NCI-H345 (cell line): Measurements from ENCODE around the gene DCP1B.

ENCODE experiments used
- DNase-seq: peaks from one replicate; lab custom pipeline; 2025; lab: John Stamatoyannopoulos, UW

DCP1B gene

DNA sequence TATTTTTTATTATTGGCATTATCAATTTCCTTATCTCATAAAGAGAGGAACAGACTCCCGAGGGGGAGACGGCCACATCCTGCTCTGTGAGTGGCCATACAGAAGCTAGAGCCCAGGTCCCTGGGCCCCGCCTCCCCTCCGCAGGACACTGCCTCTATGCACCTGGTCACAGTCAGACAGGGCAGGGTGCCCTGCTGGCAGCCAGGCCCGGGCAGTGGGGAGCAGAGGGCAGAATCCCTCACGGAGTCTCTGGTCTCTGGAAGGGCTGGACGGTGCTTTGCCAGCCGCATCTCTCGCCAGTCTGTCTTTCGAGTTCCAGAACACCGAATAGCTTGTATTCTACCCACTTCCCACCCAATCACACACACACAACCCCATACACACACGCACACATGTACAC, 69.4 kb downstream of the DCP1B start:
- no peak for DNase-seq

DNA sequence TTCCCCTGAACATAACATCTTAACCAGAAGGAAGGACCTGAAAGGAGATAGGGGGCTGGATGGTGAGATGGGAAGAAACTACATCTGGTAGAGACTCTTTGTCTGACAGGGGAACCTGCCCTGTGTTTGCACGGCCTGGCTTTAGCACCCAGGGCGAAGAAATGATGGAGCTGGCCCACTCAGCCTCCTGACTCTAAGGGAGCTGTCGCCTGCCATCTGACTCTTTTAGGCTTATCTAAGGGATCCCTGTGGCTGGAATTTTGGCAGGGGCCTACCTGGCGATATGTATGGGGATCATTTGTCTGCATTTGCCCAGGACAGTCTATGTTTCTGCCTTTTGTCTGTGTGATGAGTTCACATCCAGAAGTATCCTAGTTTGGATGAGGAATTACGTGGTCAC, 70.2 kb downstream of the DCP1B start:
- no peak for DNase-seq

DNA sequence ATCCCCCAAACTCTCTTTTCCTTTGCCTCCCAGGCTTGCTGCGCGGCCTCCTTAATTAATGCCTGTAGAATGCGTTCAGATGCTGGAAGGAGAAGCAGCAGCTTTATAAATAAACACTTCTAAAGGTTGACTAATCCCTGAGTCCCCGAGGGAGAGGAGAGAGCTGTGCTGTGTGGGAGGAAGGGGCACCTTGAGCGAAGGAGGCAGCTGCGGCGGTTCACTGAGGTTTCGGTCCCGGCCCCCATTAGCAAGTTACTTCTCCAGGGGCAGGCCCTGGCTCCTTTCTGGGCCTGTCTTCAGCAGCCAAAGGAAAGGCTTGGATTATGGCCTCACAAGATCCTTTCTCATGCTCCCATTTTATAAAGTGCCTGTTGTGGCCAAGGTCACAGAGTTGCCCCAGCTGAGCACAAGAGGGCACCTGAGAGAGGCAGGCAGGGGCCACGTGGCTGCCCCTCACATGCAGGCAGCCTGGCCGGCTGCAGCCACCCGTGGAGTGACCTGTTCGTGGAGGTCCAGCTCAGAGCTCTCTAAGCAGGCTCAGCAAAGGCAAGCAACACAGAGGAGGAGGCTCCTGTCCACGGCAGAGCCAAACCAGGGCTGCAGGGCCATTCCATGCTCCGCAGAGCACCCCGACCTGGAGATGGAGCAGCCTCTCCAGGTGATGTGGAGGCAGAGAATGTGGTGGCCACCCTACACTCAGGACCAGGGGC, 70.8 kb downstream of the DCP1B start:
- no peak for DNase-seq

DNA sequence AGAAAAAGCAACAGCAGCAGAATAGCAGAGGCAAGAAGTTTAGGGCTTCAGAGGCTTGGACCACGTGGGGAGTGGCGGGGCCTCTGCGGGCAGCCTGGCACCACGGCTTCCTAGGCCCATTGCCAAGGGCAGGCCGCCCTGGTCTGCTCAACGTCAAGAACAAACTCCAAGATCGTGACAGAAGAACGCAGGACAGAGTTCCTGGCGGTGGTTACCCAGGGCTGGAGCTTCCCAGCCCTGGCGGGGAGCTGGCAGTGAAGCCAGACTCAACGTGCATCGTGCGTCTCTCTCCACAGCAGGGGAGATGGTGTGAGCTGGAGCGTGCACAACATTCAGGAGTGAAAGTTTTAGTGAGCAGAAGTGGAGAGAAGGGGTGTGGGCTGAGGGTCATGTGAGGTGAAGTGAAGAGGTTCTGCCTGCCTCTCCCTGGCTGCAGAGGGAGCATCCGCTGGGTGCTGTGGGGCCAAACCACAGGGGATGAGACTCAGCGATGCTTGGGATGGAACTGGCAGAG, 71.9 kb downstream of the DCP1B start:
- DNase-seq, result no peak

DNA sequence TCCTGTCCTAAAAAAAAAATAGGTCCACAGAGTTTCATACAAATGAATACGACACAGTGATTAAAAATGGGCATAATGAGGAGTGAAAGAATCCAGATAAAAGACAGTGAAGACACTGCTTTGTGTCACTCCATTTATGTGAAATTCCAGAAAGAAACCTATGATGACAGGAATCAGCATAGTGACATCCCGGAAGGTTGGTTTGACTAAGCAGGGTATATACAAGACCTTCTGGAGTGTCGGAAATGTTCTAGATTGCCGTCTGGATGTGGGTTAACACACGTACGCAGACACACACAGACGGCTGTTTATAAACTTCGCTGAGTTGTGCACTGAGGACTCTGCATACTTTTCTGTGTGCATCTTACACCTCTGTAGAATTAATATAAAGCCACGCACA, 72.6 kb downstream of the DCP1B start:
- no peak for DNase-seq

DNA sequence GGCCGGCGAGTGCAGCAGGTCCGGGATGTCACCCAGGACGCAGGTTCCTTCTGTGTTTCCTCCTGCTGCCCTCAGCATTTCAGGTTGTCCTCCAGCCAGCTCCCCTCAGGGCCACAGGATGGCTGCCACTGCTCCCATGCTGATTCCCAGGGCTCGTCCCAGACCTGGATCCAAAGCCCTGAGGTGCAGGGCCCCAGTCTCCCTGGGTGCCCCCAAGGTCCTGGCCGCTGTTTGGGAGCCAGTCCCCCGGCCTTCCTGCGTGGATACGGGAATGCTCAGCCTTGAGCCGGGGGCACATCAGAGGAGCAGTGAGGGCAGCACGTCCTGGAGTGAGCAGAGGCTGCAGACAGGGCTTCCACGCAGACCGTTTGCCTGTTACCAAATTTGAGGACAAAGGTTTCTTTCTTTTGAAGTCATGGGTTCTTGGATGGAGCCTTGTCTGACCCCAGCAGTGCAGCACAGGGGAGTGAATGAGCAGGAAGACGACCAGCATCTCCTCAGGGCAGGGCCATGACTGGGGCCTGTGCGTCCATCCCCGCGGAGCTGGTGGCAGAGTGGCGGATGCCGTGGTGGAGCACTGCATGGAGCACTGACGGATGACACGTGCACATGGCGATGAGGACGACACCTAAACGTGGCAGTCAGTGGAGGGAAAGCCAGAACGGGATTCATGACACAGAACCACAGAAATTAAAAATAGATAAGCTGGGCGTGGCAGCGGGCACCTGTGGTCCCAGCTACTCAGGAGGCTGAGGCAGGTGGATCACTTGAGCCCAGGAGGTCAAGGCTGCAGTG, 73.3 kb downstream of the DCP1B start:
- no peak for DNase-seq

DNA sequence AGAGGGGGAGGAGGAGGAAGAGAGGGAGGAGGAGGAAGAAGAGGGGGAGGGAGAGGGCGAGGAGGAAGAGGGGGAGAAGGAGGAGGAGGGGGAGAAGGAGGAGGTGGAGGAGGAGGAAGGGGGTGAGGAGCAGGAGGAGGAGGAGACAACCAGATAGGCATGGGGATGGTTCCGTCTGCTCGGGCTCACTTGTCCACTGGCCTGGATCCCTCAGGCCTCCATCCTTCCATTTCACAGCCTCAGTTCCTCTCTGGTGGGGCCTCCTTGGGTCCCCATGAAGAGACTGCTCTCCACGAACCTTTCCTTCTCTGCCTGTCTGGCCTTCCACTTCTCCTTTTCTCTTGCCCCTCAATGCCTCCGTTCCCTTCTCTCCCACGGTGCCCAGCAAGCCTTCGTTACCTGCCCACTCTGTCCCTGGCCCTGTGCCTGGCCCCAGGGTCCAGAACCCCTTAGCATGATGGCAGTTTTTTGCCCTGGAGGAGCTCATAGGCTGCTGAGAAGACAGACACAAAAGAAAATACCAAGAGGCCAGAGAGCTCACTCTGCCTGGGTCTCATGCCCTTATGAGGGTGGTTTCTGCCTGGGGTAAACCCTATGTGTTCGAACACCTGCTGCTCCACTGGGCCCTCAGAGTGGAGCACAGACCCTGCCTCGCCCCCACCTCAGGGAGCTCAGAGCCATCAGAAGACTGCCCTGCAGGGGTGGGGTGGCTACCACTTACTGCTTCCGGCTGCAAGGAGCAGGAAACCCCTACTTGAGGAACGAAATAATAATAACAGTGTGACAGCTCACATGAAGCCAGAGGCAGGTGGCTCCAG, 74.1 kb downstream of the DCP1B start:
- DNase-seq, result no peak

DNA sequence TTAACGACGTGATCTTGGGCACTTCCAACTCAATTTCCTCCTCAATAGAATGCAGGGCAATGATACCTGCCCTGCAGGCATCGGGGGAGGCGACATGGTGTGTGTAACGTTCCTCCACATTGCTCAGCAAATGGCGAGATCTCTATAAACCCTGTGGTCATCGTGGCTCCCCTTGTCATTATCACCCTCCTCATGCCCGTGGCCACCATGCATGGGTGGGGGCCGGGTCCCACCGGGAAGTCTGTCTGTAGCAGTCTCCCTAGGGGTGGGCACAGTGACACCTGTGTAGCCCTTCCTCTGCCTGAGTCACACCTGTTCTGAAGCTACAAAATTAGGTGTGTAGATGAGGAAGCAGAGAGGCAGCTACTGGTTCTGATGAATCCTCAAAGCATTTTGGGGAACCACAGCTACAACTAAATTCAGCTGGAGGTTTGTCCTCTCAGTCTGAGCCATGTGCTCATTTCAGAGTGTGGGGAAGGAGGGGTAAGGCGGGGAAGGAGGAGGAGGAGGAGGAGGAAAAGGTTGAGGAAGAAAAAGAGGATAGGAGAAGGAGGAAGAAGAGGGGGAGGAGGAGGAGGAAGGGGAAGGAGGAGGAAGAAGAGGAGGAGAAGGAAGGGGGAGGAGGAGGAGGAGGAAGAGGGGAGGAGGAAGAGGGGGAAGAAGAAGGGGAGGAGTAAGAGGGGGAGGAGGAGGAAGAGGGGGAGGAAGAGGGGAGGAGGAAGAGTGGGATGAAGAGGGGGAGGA, 74.8 kb downstream of the DCP1B start:
- DNase-seq, result no peak

DNA sequence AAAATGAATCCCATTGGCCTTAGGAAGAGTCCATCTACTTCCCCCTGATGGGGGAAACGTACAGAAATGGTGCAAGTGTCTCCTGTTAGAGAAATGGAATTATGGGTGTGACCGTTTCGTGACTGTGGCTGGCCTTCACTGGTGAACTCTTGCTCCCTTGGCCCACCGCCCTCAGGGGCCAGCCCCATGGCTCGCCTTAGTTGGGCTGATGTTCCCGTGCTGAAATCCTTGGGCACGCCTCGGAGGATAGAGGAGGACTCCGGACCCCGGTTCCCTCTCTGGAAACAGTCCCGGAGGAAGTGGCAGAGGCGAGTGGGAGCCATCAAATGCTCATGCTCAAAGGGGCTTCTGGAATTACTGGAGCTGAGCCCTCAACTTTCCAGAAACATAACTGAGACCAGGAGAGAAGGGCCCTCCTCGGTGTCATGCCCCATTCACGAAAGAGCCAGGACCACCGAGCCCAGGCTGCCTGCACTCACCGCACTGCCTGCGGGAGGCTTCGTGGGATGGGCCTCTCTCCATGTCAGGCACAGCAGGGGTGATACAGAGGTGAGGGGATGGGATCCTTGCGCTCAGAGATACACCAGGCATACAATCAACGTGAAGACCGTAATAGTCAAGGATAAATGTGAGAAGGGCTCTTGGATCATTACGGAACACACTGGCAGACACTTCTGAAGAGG, 75.7 kb downstream of the DCP1B start:
- DNase-seq, result no peak

DNA sequence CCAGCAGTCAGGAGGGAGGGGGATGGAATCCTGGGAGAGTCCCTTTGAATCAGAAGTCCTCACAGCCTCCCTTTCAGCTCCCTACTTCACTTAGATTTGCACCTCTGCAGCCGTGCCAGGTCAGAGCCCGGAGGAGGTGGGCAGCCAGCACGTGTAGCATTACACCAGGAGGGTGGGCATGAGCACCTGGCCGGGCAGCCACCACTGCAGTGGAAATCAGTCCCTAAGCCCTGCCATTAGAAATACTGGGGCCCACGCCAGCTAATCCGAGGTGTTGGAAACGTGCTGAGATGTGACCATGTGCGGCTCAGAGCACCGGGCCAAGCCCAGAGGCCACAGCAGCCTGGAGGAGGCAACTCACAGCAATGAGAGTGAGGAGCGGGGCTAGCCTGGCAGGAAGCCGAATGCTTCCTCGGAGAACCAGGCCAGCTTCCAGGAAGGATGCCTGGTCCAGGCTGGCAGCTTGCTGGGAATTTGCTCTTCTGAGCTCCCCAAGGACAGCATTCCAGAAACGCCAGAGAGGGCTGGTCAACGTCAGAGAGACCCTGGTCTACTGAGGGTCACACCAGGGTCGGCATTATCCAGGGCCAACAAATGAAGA, 76.4 kb downstream of the DCP1B start:
- no peak for DNase-seq

DNA sequence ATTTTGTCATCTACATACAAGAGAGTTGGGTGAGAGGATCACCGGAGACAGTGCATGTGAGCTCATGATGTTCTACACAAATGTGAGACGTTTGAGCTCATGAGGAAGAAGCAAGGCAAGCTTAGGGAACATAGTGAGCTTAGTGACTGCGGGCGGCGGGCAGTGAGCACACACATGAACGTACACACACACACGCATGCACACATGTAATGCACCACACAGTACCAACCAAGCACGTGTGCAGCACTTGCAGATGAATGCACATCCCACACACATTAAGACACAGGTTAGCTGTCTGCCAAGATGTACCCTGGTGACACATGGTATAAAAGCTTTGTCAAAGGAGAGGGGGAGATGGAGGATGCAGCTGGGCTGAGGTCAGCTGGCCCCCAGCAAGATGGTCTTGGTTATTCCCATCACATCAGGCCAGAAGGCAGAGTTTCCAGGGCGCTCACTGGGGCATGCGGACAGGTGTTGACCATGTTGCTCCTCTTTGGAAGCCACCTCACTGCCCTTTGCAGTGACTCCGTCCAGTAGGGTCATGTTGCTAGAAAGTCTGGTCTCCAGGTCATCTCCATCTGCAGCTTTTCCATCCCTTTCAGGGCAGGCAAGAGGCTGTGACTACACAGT, 77.1 kb downstream of the DCP1B start:
- no peak for DNase-seq

DNA sequence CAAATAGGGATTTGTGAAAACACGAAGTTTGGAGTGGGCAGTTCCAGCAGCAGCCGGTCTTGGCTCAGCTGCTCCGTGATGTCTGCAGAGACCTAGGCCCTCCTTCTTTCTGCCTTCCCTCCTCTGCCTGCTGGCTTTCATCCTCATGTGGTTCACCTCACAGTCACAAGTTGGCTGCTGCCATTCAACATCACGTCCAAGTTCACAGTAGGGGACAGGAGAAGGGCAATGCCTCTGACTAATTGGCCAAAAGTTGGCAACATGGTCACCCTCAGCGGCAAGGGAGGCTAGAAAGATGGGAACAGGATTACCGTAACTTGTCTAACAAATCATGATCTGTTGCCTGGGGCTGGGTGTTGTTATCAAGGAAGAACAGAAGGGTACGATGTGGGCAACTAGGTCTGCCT, 78.0 kb downstream of the DCP1B start:
- no peak for DNase-seq

DNA sequence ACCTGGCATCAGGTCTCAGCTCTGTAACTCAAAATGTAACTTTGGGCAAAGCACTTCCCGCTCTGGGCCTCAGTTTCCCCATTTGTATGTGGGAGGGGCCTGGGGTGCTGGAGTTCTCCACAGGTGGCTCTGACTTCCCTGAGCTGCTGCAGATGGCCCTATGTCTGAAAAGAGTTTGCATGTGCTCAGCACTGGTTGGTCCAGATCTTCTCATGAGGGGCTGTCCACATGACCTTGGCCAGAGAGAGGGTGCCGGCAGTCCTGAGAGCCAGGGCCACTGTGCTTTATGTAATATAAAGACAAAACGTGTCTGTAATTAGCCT, 78.6 kb downstream of the DCP1B start:
- DNase-seq, result no peak

DNA sequence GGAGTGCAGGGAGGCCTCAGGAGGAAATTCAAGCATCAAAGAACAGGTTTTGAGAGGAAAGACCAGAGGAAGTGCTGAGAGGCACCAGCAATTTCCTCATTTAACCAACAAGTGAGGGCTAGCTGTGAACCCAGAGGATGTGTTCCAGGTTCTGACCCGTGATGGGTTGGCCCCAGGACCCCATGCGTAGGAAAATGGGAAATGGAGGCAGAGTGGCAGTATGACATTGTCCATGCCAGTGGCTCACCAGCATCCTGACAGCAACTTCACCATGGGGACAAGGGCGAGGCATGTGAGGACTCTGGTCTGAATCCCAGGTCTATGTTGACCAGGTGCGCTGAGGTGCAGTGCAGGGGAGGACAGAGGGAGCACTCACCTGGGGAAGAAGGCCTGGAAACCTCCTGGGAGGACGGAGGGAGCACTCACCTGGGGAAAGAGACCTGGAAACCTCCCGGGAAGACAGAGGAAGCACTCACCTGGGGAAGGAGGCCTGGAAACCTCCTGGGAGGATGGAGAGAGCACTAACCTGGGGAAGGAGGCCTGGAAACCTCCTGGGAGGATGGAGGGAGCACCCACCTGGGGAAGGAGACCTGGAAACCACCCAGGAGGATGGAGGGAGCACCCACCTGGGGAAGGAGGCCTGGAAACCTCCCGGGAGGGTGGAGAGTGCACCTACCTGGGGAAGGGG, 79.1 kb downstream of the DCP1B start:
- no peak for DNase-seq

DNA sequence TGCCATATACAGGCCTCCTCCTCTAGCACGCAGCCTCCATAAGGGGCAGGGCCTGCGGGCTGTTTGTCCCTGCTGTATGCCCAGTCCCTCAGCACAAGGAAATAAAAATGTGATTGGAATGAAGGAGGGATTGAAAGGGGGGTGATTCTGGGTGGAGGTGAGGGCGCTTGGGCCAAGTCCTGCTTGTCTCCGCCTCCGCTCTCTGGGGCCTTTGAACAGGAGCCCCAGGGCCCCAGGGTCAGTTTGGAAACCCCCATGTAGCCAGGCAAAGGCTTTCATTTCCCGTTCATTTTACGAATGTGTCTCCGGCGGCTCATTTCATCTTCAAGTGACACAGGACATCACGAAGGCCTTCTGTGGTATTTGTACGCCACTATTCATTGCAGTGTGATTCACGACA, 81.3 kb downstream of the DCP1B start:
- no peak for DNase-seq

DNA sequence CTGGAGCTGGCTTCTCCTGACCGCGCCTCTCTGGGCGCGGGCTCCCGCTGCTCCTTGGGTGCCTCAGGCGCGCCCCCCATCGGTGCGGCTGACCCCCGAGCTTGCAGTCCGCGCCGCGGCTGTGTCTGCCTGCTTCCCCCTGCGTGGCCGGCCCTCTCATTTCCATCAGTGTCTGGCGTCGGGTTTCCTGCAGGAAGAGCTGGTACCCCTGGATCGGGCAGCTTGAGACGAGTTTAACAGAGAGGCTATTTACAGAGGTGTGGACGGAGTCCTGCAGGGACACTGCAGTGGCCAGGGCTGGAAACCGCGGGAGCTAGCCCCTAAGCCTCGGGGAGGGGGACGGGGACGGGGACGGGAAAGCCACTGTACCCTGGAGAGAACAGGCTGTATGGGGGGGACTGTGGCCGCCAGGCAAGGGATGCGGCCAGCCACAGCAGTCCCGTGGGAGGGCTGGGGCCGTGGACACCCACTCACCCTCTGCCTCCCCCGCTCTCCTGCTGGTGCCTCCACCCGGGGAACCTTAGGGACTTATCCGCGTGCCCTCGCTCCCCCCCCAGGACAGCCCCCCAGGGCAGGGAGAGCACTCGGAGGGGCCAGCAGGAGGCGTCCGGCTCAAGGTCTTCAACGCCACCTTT, 82.1 kb downstream of the DCP1B start:
- no peak for DNase-seq

DNA sequence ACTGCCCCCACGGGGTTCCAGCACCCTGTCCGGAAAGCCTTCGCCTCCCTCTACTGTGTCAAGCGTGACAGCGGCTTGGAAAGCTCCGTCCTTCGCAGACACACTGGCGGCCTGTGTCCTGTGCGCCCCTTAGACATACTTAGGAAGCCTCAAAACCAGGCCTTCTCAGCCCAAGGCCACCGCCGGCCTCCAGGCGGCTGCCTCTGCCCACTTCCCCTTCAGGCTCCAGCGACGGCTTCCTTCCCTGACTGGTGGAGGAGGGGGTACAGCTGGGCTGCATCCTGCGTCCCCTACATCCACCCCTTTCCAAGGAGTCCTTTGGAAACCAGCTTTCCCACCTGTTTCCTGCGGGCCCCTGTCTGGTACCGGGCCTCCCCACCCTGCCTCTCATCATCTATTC, 83.3 kb downstream of the DCP1B start:
- DNase-seq, result no peak

DNA sequence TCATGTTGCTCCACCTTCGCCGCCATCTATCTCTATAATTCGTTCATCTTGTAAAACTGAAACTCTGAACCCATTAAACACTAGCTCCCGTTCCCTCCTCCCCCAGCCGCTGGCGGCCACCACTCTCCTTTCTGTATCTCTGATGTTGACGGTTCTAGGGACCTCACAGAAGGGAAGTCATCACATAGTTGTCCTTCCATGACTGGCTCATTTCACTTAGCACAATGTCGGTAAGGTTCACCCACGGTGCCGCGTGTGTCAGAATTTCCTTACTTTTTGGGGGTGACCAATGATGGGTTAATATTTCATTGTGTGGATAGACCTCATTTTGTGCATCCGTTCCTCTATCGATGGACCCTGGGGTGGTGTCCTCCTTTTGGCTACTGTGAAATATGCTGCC, 83.8 kb downstream of the DCP1B start:
- no peak for DNase-seq

DNA sequence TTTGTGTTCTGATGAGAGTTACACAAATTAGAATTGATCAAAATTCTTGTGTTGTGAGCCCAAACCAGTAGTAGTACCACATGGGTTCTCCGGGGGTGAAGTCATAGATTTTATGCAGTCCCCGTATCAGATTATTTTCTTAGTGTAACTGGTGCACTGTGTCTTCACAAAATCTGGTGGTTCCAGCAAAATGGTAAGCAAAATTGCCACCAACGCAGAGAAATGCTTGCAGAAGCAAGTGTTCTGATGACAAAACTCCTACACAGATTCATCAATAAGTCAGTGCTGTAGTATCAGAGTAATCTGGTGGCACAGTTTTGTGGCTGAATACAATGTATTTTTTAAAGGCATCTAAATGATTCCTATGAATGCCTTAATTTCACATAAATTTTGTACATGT, 84.5 kb downstream of the DCP1B start:
- no peak for DNase-seq

DNA sequence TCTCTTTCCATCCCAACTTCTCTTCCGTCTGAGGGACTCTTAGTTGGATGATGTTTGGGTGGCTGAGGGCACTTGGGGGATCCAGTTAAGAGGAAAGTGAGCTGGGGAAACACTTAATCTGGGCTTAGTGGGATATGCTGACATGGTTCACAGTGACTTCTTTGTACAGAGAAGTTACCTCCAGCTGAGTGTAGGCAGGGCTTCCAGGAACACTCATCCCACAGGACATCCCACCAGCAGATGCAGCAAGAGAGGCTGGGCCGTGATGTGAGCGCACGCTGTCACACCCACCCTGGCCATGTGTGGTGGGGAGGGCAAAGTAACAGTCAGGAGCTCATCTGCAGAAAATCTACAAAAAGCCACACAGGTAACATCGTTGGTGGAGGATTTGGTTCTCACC, 85.0 kb downstream of the DCP1B start:
- DNase-seq, result no peak
